Neural progenitor cell (in vitro differentiated cells): ENCODE results near the gene APBB2.

ENCODE experiments used
- EZH2 ChIP-seq: fragments of 200-600 bp; sonication (generic); IDR thresholded peaks from 2 replicates; pipeline ENCODE4 v1.6.1; 2017; ENCODE audit warnings: antibody characterized with exemption, mild to moderate bottlenecking, moderate library complexity
- EZH2phosphoT487 ChIP-seq: fragments of 200-600 bp; sonication (generic); IDR thresholded peaks from 2 replicates; pipeline ENCODE4 v1.6.1; 2017; ENCODE audit warnings: antibody characterized with exemption
- TF ChIP-seq, protein P1 (sequence below): fragments of 200-600 bp; sonication (generic); IDR thresholded peaks from 2 replicates; pipeline ENCODE4 v1.5.1; 2017; ENCODE audit warnings: antibody characterized with exemption, mild to moderate bottlenecking

GRCh38 chr4:40910706-40911105 is 303.6 kb downstream of the APBB2 start:
- TF ChIP-seq, protein P1, sequence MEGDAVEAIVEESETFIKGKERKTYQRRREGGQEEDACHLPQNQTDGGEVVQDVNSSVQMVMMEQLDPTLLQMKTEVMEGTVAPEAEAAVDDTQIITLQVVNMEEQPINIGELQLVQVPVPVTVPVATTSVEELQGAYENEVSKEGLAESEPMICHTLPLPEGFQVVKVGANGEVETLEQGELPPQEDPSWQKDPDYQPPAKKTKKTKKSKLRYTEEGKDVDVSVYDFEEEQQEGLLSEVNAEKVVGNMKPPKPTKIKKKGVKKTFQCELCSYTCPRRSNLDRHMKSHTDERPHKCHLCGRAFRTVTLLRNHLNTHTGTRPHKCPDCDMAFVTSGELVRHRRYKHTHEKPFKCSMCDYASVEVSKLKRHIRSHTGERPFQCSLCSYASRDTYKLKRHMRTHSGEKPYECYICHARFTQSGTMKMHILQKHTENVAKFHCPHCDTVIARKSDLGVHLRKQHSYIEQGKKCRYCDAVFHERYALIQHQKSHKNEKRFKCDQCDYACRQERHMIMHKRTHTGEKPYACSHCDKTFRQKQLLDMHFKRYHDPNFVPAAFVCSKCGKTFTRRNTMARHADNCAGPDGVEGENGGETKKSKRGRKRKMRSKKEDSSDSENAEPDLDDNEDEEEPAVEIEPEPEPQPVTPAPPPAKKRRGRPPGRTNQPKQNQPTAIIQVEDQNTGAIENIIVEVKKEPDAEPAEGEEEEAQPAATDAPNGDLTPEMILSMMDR = no peak
- TF ChIP-seq EZH2 = no peak
- no peak for TF ChIP-seq EZH2phosphoT487
